ENCODE measurements around the gene MYO1E.

DNA sequence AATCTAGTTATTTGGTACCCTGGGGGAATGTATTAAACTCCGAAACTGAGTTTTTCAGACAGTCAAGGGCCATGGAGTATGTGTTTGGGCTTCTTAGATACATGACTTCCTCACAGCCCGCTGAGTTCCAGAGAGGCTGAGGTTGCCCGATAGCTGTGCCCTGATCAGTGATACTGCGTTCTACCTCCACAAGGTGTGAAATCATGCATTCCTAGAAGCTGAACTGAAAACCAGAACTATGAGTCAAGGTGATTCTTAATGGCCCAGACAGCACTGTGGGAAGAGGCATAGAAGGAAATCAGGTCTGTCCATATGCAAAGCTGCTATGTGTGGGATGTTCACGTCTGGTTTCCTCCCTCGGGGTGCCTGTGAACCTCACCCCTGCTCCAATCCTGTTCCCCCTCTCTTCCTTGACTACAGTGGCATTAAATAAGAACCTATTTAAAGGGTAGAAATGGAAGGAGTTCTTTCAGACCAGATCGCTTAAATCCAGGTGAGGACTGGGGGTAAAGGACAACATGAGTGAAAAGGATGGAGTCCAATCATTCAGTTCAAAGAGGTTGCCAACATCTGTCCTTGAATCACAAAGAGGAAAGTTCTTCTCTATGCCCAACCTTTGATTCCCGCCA is 74.3 kb downstream of the MYO1E start:
- TF ChIP-seq, protein P1, sequence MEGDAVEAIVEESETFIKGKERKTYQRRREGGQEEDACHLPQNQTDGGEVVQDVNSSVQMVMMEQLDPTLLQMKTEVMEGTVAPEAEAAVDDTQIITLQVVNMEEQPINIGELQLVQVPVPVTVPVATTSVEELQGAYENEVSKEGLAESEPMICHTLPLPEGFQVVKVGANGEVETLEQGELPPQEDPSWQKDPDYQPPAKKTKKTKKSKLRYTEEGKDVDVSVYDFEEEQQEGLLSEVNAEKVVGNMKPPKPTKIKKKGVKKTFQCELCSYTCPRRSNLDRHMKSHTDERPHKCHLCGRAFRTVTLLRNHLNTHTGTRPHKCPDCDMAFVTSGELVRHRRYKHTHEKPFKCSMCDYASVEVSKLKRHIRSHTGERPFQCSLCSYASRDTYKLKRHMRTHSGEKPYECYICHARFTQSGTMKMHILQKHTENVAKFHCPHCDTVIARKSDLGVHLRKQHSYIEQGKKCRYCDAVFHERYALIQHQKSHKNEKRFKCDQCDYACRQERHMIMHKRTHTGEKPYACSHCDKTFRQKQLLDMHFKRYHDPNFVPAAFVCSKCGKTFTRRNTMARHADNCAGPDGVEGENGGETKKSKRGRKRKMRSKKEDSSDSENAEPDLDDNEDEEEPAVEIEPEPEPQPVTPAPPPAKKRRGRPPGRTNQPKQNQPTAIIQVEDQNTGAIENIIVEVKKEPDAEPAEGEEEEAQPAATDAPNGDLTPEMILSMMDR (IDR thresholded peaks at IDR 0.05; ENCODE audit: poor library complexity, severe bottlenecking) = no peak
- TF ChIP-seq EZH2 (IDR thresholded peaks at IDR 0.05; ENCODE audit: borderline replicate concordance, insufficient read depth, low read length, poor library complexity, severe bottlenecking) = no peak
- no peak for TF ChIP-seq EP300 (conservative IDR thresholded peaks at IDR 0.05; ENCODE audit: poor library complexity, severe bottlenecking)
- no peak for TF ChIP-seq SMC3 (conservative IDR thresholded peaks at IDR 0.05; ENCODE audit: poor library complexity)
